ENCODE results near the gene FITM2.

The FITM2 gene

DNA sequence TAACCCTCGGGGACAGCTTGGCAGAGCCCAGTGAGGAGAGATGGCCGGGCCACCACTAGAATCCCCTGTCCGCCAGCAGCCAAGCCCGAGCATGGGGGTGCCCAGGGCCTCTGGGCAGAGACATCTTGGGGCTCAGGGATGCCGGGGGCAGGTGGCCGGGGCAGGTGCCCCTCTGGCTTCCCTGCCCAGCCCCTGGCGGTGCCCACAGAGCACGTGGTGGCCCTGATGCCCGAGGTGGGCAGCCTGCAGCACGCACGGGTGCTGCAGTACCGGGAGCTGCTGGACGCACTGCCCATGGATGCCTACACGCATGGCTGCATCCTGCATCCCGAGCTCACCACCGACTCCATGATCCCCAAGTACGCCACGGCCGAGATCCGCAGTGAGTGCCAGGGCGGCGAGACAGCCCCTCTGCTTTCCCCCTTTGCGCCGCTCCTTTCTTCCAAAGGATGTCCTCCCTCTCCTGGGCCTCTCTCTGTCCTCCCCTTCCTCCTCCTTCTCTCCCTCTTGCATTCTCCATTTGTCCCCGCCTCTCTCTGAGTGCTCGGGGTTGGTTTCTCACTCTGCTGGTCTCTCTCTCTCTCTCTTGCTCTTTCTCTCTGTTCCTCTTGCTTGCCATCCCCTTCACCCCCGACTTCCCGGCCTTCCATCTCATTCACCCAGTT is 52.6 kb downstream of the FITM2 start:
- Histone ChIP-seq H3K9me3 (ENCODE audit: control insufficient read depth, insufficient read depth, low read depth, low read length) (no peaks in the 10 kb centered on the region), H3K27ac (ENCODE audit: extremely low read depth, low read depth, low read length) (no peak overlapping the region), H3K4me3 (ENCODE audit: low read depth, low read length) (no peak overlapping the region), H3K36me3 (ENCODE audit: control insufficient read depth in 2 of 2, insufficient read depth in 1 of 2, low read length in 2 of 2) (no peaks in the 10 kb centered on the region), H3K4me1 (ENCODE audit: control insufficient read depth, insufficient read depth, low read length) (no peaks in the 10 kb centered on the region)
- POLR2A ChIA-PET = no interaction called here
- TF ChIP-seq YY2 (tag by site-specific recombination; IDR thresholded peaks at IDR 0.05) (no peak), ZNF776 (tag by site-specific recombination; IDR thresholded peaks at IDR 0.05; ENCODE audit: borderline replicate concordance) (no peak), REPIN1 (tag by site-specific recombination; IDR thresholded peaks at IDR 0.05; ENCODE audit: low read depth) (no peak), TCF7L2 (IDR thresholded peaks at IDR 0.05; ENCODE audit: borderline replicate concordance, low read depth, low read length) (no peak), ZFHX2 (tag by site-specific recombination; conservative IDR thresholded peaks at IDR 0.05) (no peak), ZNF155 (tag by site-specific recombination; IDR thresholded peaks at IDR 0.05) (no peak), FEZF1 (tag by site-specific recombination; IDR thresholded peaks at IDR 0.05) (no peak), ZNF292 (tag by site-specific recombination; IDR thresholded peaks at IDR 0.05; ENCODE audit: borderline replicate concordance, low read depth) (no peak), ZNF391 (tag by site-specific recombination; IDR thresholded peaks at IDR 0.05; ENCODE audit: borderline replicate concordance, low read depth) (no peak), ZNF561 (tag by site-specific recombination; IDR thresholded peaks at IDR 0.05; ENCODE audit: borderline replicate concordance) (no peak), ZNF623 (tag by site-specific recombination; IDR thresholded peaks at IDR 0.05) (no peak)
- TF ChIP-seq, protein P1, sequence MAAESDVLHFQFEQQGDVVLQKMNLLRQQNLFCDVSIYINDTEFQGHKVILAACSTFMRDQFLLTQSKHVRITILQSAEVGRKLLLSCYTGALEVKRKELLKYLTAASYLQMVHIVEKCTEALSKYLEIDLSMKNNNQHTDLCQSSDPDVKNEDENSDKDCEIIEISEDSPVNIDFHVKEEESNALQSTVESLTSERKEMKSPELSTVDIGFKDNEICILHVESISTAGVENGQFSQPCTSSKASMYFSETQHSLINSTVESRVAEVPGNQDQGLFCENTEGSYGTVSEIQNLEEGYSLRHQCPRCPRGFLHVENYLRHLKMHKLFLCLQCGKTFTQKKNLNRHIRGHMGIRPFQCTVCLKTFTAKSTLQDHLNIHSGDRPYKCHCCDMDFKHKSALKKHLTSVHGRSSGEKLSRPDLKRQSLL (tag by site-specific recombination; IDR thresholded peaks at IDR 0.05) = no peak
- TF ChIP-seq, protein P2, sequence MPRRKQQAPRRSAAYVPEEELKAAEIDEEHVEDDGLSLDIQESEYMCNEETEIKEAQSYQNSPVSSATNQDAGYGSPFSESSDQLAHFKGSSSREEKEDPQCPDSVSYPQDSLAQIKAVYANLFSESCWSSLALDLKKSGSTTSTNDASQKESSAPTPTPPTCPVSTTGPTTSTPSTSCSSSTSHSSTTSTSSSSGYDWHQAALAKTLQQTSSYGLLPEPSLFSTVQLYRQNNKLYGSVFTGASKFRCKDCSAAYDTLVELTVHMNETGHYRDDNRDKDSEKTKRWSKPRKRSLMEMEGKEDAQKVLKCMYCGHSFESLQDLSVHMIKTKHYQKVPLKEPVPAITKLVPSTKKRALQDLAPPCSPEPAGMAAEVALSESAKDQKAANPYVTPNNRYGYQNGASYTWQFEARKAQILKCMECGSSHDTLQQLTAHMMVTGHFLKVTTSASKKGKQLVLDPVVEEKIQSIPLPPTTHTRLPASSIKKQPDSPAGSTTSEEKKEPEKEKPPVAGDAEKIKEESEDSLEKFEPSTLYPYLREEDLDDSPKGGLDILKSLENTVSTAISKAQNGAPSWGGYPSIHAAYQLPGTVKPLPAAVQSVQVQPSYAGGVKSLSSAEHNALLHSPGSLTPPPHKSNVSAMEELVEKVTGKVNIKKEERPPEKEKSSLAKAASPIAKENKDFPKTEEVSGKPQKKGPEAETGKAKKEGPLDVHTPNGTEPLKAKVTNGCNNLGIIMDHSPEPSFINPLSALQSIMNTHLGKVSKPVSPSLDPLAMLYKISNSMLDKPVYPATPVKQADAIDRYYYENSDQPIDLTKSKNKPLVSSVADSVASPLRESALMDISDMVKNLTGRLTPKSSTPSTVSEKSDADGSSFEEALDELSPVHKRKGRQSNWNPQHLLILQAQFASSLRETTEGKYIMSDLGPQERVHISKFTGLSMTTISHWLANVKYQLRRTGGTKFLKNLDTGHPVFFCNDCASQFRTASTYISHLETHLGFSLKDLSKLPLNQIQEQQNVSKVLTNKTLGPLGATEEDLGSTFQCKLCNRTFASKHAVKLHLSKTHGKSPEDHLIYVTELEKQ (tag by site-specific recombination; IDR thresholded peaks at IDR 0.05; ENCODE audit: borderline replicate concordance) = no peak
- TF ChIP-seq, protein P3, sequence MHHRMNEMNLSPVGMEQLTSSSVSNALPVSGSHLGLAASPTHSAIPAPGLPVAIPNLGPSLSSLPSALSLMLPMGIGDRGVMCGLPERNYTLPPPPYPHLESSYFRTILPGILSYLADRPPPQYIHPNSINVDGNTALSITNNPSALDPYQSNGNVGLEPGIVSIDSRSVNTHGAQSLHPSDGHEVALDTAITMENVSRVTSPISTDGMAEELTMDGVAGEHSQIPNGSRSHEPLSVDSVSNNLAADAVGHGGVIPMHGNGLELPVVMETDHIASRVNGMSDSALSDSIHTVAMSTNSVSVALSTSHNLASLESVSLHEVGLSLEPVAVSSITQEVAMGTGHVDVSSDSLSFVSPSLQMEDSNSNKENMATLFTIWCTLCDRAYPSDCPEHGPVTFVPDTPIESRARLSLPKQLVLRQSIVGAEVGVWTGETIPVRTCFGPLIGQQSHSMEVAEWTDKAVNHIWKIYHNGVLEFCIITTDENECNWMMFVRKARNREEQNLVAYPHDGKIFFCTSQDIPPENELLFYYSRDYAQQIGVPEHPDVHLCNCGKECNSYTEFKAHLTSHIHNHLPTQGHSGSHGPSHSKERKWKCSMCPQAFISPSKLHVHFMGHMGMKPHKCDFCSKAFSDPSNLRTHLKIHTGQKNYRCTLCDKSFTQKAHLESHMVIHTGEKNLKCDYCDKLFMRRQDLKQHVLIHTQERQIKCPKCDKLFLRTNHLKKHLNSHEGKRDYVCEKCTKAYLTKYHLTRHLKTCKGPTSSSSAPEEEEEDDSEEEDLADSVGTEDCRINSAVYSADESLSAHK (tag by site-specific recombination; IDR thresholded peaks at IDR 0.05) = no peak
- TF ChIP-seq, protein P4, sequence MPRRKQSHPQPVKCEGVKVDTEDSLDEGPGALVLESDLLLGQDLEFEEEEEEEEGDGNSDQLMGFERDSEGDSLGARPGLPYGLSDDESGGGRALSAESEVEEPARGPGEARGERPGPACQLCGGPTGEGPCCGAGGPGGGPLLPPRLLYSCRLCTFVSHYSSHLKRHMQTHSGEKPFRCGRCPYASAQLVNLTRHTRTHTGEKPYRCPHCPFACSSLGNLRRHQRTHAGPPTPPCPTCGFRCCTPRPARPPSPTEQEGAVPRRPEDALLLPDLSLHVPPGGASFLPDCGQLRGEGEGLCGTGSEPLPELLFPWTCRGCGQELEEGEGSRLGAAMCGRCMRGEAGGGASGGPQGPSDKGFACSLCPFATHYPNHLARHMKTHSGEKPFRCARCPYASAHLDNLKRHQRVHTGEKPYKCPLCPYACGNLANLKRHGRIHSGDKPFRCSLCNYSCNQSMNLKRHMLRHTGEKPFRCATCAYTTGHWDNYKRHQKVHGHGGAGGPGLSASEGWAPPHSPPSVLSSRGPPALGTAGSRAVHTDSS (tag by site-specific recombination; IDR thresholded peaks at IDR 0.05) = no peak
- TF ChIP-seq, protein P5, sequence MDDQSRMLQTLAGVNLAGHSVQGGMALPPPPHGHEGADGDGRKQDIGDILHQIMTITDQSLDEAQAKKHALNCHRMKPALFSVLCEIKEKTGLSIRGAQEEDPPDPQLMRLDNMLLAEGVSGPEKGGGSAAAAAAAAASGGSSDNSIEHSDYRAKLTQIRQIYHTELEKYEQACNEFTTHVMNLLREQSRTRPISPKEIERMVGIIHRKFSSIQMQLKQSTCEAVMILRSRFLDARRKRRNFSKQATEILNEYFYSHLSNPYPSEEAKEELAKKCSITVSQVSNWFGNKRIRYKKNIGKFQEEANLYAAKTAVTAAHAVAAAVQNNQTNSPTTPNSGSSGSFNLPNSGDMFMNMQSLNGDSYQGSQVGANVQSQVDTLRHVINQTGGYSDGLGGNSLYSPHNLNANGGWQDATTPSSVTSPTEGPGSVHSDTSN (CRISPR knock-in tag; IDR thresholded peaks at IDR 0.05) = no peak
- TF ChIP-seq, protein P6, sequence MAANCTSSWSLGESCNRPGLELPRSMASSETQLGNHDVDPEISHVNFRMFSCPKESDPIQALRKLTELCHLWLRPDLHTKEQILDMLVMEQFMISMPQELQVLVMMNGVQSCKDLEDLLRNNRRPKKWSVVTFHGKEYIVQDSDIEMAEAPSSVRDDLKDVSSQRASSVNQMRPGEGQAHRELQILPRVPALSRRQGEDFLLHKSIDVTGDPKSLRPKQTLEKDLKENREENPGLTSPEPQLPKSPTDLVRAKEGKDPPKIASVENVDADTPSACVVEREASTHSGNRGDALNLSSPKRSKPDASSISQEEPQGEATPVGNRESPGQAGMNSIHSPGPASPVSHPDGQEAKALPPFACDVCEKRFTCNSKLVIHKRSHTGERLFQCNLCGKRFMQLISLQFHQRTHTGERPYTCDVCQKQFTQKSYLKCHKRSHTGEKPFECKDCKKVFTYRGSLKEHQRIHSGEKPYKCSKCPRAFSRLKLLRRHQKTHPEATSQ (tag by site-specific recombination; IDR thresholded peaks at IDR 0.05) = no peak
- CTCF ChIA-PET = no interaction called here
